OCI-LY1 (cell line): ENCODE results near the gene LRP6.
"Not testable (repeated sequence)": the region's sequence is repeated elsewhere in the genome, so short reads cannot be mapped to it uniquely, and the experiment has no call there.

Experiments used
- H2AFZ ChIP-seq: fragments of 200-600 bp; sonication (generic), shearing (Covaris generic); 2 replicates; pipeline ENCODE4 v1.6.0; 2014; ENCODE audit warnings: antibody characterized with exemption, mild to moderate bottlenecking, low read length
- H3F3A ChIP-seq: fragments of 200-600 bp; sonication (generic), shearing (Covaris generic); 2 replicates; pipeline ENCODE4 v1.6.0; 2014; ENCODE audit warnings: mild to moderate bottlenecking, antibody characterized with exemption, low read length, moderate library complexity; ENCODE audit not compliant: insufficient read depth
- H3K27ac ChIP-seq: fragments of 200-600 bp; sonication (generic); 2 replicates; pipeline ENCODE4 v1.5.1; 2014; ENCODE audit warnings: low read length, mixed run types, mild to moderate bottlenecking, low read depth; ENCODE audit not compliant: poor library complexity, severe bottlenecking
- H3K27me3 ChIP-seq: fragments of 200-600 bp; sonication (generic); 2 replicates; pipeline ENCODE4 v1.6.0; 2014; ENCODE audit warnings: antibody characterized with exemption, mild to moderate bottlenecking, low read length, moderate library complexity; ENCODE audit not compliant: insufficient read depth
- H3K36me3 ChIP-seq: fragments of 200-600 bp; sonication (generic); 2 replicates; pipeline ENCODE4 v1.6.1; 2014; ENCODE audit warnings: mild to moderate bottlenecking, antibody characterized with exemption, low read length, moderate library complexity, mixed read lengths; ENCODE audit not compliant: insufficient read depth
- H3K4me1 ChIP-seq: fragments of 200-600 bp; sonication (generic); 2 replicates; pipeline ENCODE4 v1.5.1; 2014; ENCODE audit warnings: mild to moderate bottlenecking, low read length, moderate library complexity; ENCODE audit not compliant: insufficient read depth, severe bottlenecking
- H3K4me2 ChIP-seq: fragments of 200-600 bp; sonication (generic), shearing (Covaris generic); 2 replicates; pipeline ENCODE4 v1.6.1; 2014; ENCODE audit warnings: low read length
- H3K4me3 ChIP-seq: fragments of 200-600 bp; sonication (generic); 2 replicates; pipeline ENCODE4 v1.5.1; 2014; ENCODE audit warnings: low read length, low read depth, mild to moderate bottlenecking, mixed read lengths; ENCODE audit not compliant: poor library complexity, severe bottlenecking
- H3K79me2 ChIP-seq: fragments of 200-600 bp; shearing (Covaris generic); 2 replicates; pipeline ENCODE4 v1.6.1; 2016; ENCODE audit warnings: mixed run types, low read length, mixed read lengths; ENCODE audit not compliant: insufficient read depth
- H3K9ac ChIP-seq: fragments of 200-600 bp; sonication (generic), shearing (Covaris generic); 2 replicates; pipeline ENCODE4 v1.6.1; 2014; ENCODE audit warnings: mild to moderate bottlenecking, low read length, mixed read lengths
- H3K9me2 ChIP-seq: fragments of 200-600 bp; sonication (generic), shearing (Covaris generic); 2 replicates; pipeline ENCODE4 v1.6.1; 2014; ENCODE audit warnings: low read depth, mild to moderate bottlenecking, low read length, mixed read lengths
- H3K9me3 ChIP-seq: fragments of 200-600 bp; shearing (Covaris generic); 2 replicates; pipeline ENCODE4 v1.6.1; 2014; ENCODE audit warnings: low read length, mixed read lengths
- H4K20me1 ChIP-seq: fragments of 200-600 bp; sonication (generic), shearing (Covaris generic); 2 replicates; pipeline ENCODE4 v1.6.0; 2016; ENCODE audit warnings: mild to moderate bottlenecking, low read length; ENCODE audit not compliant: insufficient read depth
- EZH2 ChIP-seq: fragments of 200-600 bp; sonication (generic), shearing (Covaris generic); IDR thresholded peaks from 2 replicates; pipeline ENCODE4 v1.8.0; 2017; ENCODE audit warnings: borderline replicate concordance, mixed run types, mild to moderate bottlenecking, antibody characterized with exemption, low read length, moderate library complexity, mixed read lengths
- TF ChIP-seq, protein P1 (sequence below): fragments of 200-600 bp; sonication (generic), shearing (Covaris generic); IDR thresholded peaks from 2 replicates; pipeline ENCODE4 v1.5.1; 2017; ENCODE audit warnings: mild to moderate bottlenecking, antibody characterized with exemption, low read length, moderate library complexity, mixed read lengths

The LRP6 gene

DNA sequence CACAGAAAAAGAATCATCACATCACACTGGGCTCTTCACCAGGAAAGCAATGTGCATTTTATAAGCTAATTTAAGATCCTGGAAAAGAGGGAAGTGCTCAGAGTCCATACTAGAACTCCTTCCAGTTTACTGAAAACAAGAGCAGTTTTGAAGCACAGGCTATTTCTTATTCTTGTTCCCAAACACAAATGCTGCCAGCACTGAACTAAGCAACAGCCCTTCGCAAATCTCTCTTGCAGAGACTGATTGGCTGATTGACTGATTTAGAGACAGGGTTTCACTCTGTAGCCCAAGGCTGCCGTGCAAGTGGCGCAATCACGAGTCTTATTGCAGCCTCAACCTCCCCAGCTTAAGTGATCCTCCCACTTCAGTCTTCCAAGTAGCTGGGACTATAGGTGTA is 151.3 kb downstream of the LRP6 start:
- no peak overlapping the region for H2AFZ ChIP-seq
- H3K4me1 ChIP-seq = no peaks in the 10 kb centered on the region
- H3K9me3 ChIP-seq = no peaks in the 10 kb centered on the region
- H4K20me1 ChIP-seq = no peaks in the 10 kb centered on the region
- no peak overlapping the region for H3K9ac ChIP-seq
- no peaks in the 10 kb centered on the region for H3F3A ChIP-seq
- H3K4me2 ChIP-seq = no peak overlapping the region
- no peaks in the 10 kb centered on the region for H3K79me2 ChIP-seq
- H3K27ac ChIP-seq = no peak overlapping the region
- TF ChIP-seq, protein P1, sequence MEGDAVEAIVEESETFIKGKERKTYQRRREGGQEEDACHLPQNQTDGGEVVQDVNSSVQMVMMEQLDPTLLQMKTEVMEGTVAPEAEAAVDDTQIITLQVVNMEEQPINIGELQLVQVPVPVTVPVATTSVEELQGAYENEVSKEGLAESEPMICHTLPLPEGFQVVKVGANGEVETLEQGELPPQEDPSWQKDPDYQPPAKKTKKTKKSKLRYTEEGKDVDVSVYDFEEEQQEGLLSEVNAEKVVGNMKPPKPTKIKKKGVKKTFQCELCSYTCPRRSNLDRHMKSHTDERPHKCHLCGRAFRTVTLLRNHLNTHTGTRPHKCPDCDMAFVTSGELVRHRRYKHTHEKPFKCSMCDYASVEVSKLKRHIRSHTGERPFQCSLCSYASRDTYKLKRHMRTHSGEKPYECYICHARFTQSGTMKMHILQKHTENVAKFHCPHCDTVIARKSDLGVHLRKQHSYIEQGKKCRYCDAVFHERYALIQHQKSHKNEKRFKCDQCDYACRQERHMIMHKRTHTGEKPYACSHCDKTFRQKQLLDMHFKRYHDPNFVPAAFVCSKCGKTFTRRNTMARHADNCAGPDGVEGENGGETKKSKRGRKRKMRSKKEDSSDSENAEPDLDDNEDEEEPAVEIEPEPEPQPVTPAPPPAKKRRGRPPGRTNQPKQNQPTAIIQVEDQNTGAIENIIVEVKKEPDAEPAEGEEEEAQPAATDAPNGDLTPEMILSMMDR = no peak
- no peak for TF ChIP-seq EZH2
- H3K36me3 ChIP-seq = no peaks in the 10 kb centered on the region
- H3K27me3 ChIP-seq = no peaks in the 10 kb centered on the region
- no peaks in the 10 kb centered on the region for H3K9me2 ChIP-seq
- no peak overlapping the region for H3K4me3 ChIP-seq

DNA sequence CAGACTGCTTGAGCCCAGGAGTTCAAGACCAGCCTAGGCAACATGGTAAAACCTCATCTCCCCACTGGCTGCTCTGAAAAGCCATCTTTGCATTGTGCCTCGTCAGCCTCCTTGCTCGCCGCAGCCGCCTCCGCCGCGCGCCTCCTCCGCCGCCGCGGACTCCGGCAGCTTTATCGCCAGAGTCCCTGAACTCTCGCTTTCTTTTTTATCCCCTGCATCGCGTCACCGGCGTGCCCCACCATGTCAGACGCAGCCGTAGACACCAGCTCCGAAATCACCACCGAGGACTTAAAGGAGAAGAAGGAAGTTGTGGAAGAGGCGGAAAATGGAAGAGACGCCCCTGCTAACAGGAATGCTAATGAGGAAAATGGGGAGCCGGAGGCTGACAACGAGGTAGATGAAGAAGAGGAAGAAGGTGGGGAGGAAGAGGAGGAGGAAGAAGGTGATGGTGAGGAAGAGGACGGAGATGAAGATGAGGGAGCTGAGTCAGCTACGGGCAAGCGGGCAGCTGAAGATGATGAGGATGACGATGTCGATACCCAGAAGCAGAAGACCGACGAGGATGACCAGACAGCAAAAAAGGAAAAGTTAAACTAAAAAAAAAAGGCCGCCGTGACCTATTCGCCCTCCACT is 155.8 kb downstream of the LRP6 start:
- H3K36me3 ChIP-seq, H3K9me3 ChIP-seq, H3K4me3 ChIP-seq, H3K4me2 ChIP-seq, H4K20me1 ChIP-seq, H3K4me1 ChIP-seq, H3K27ac ChIP-seq, H3K9ac ChIP-seq, H3K9me2 ChIP-seq, H3F3A ChIP-seq, H2AFZ ChIP-seq, H3K79me2 ChIP-seq, H3K27me3 ChIP-seq: not testable (repeated sequence)

DNA sequence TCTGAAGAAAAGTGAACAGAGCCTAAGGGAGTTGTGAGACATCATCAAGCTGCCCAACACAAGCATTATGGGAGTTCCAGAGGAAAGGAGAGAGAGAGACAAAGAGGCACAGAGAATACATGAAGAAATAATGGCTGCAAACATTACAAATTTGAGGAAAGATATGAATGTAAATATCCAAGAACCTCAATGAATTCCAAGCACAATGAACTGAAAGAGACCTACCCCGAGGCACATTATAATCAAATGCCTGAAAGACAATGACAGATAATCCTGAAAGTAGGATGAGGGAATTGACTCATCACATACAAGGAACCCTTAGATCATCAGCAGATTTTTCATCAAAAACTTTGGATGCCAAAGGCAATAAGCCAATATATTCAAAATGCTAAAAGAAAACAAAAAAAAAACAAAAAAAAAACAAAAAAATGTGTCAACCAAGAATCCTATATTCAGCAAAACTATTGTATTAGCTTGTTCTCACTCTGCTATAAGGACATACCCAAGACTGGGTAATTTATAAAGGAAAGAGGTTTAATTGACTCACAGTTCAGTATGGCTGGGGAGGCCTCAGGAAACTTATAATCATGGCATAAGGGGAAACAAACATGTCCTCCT is 158.3 kb downstream of the LRP6 start:
- H3K27me3 ChIP-seq = no peaks in the 10 kb centered on the region
- H3K27ac ChIP-seq = no peak overlapping the region
- no peak overlapping the region for H3K9ac ChIP-seq
- peaks cover 12% of the 10 kb centered on the region; the same call in 1 of the 2 replicates for H3K9me3 ChIP-seq
- no peak overlapping the region for H2AFZ ChIP-seq
- no peaks in the 10 kb centered on the region for H3K9me2 ChIP-seq
- H3K4me2 ChIP-seq = no peak overlapping the region
- H3K4me1 ChIP-seq = no peaks in the 10 kb centered on the region
- H3K36me3 ChIP-seq = no peaks in the 10 kb centered on the region
- no peaks in the 10 kb centered on the region for H3K79me2 ChIP-seq
- no peaks in the 10 kb centered on the region for H4K20me1 ChIP-seq
- no peaks in the 10 kb centered on the region for H3F3A ChIP-seq
- no peak overlapping the region for H3K4me3 ChIP-seq
- TF ChIP-seq, protein P1 = no peak
- TF ChIP-seq EZH2 = no peak

DNA sequence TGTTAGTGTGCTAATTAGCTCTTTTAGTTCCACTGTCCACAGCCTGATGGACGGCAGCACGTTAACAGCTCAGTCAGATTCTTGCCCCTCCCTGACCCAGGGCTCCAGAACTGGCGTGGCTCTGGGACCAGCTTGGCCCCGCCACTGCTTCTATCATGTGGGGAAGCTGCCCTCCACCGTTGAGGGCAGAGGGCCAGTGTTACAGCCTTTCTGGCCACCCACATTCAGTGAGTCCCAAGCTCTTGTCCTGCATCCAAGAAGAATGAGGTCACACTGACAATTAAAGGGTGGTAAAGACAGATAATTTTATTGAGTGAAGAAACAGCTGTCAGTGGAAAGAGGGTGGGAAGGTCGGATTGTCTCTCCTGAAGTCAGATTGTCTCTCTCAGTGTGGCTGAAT is 159.2 kb downstream of the LRP6 start:
- Histone ChIP-seq H3K27me3 (no peaks in the 10 kb centered on the region), H3K4me3 (no peak overlapping the region), H3F3A (no peaks in the 10 kb centered on the region), H2AFZ (no peak overlapping the region), H3K4me1 (no peaks in the 10 kb centered on the region), H3K27ac (no peak overlapping the region), H3K4me2 (no peak overlapping the region), H3K9me3 (peaks cover 12% of the 10 kb centered on the region; the same call in 1 of the 2 replicates), H3K79me2 (no peaks in the 10 kb centered on the region), H3K36me3 (no peaks in the 10 kb centered on the region), H3K9ac (no peak overlapping the region), H4K20me1 (no peaks in the 10 kb centered on the region), H3K9me2 (no peaks in the 10 kb centered on the region)
- TF ChIP-seq, protein P1 = no peak
- TF ChIP-seq EZH2 = no peak
